Breast epithelium (tissue), 3 donors: Measurements from ENCODE around the gene UNC13B.

ENCODE experiments used
- POLR2A ChIP-seq: fragments of 450-650 bp; IDR thresholded peaks from one replicate; pipeline ENCODE4 v1.6.1; 2016; ENCODE audit warnings: antibody characterized with exemption, mild to moderate bottlenecking, moderate library complexity
- TF ChIP-seq, protein P1 (sequence below), 3 donors: fragments of 450-650 bp; IDR thresholded peaks; one replicate each; pipeline ENCODE4 v1.5.1; 2016 to 2017; ENCODE audit warnings: antibody characterized with exemption in 3 of 3, mild to moderate bottlenecking in 3 of 3, moderate library complexity in 3 of 3

- no peak for TF ChIP-seq POLR2A
- TF ChIP-seq, protein P1, sequence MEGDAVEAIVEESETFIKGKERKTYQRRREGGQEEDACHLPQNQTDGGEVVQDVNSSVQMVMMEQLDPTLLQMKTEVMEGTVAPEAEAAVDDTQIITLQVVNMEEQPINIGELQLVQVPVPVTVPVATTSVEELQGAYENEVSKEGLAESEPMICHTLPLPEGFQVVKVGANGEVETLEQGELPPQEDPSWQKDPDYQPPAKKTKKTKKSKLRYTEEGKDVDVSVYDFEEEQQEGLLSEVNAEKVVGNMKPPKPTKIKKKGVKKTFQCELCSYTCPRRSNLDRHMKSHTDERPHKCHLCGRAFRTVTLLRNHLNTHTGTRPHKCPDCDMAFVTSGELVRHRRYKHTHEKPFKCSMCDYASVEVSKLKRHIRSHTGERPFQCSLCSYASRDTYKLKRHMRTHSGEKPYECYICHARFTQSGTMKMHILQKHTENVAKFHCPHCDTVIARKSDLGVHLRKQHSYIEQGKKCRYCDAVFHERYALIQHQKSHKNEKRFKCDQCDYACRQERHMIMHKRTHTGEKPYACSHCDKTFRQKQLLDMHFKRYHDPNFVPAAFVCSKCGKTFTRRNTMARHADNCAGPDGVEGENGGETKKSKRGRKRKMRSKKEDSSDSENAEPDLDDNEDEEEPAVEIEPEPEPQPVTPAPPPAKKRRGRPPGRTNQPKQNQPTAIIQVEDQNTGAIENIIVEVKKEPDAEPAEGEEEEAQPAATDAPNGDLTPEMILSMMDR (IDR thresholded peaks at IDR 0.05) = no peak
Observed at GRCh38 chr9:35177520-35177919, 15.7 kb downstream of the UNC13B start.
